Progenitor cell of endocrine pancreas (in vitro differentiated cells): ENCODE results near the gene KCNE3. TPM values are rescaled to one million over a fixed set of nuclear protein-coding genes. Genes with fewer than 3 reads are reported as not detected.
A peak's percentile ranks its signal among the peaks of the same experiment; 100 is the strongest.

ENCODE experiments used
- DNase-seq: peaks from one replicate; pipeline ENCODE4 v3.0.0; 2021; ENCODE audit warnings: low spot score; ENCODE audit not compliant: unreplicated experiment
- H3K27ac Mint-ChIP-seq: 2 replicates; pipeline ENCODE4 v1.8.0; 2021; ENCODE audit warnings: mild to moderate bottlenecking, moderate library complexity, mixed read lengths
- H3K27me3 Mint-ChIP-seq: 2 replicates; pipeline ENCODE4 v1.8.0; 2021; ENCODE audit warnings: mixed read lengths
- H3K36me3 Mint-ChIP-seq: 2 replicates; pipeline ENCODE4 v1.8.0; 2022; ENCODE audit warnings: mixed read lengths; ENCODE audit not compliant: insufficient read depth
- H3K4me1 Mint-ChIP-seq: 2 replicates; pipeline ENCODE4 v1.8.0; 2021; ENCODE audit warnings: low read depth, mixed read lengths
- H3K4me3 Mint-ChIP-seq: 2 replicates; pipeline ENCODE4 v1.8.0; 2021; ENCODE audit warnings: low read depth, mild to moderate bottlenecking, moderate library complexity, mixed read lengths
- H3K9me3 Mint-ChIP-seq: 2 replicates; pipeline ENCODE4 v1.8.0; 2021; ENCODE audit warnings: low read depth, mixed read lengths
- total RNA-seq: library from RNA; stranded (reverse); gene quantifications from 2 replicates; pipeline ENCODE4 v1.2.1, GENCODE V29; 2021
- TF ChIP-seq, protein P1 (sequence below): fragments of 200-600 bp; sonication (generic); IDR thresholded peaks from one replicate; pipeline ENCODE4 v1.5.0; 2021; ENCODE audit warnings: antibody characterized with exemption, mild to moderate bottlenecking; ENCODE audit not compliant: unreplicated experiment

The KCNE3 gene
- total RNA-seq, 1 donor from 2014 or later, result 1.0 TPM

DNA sequence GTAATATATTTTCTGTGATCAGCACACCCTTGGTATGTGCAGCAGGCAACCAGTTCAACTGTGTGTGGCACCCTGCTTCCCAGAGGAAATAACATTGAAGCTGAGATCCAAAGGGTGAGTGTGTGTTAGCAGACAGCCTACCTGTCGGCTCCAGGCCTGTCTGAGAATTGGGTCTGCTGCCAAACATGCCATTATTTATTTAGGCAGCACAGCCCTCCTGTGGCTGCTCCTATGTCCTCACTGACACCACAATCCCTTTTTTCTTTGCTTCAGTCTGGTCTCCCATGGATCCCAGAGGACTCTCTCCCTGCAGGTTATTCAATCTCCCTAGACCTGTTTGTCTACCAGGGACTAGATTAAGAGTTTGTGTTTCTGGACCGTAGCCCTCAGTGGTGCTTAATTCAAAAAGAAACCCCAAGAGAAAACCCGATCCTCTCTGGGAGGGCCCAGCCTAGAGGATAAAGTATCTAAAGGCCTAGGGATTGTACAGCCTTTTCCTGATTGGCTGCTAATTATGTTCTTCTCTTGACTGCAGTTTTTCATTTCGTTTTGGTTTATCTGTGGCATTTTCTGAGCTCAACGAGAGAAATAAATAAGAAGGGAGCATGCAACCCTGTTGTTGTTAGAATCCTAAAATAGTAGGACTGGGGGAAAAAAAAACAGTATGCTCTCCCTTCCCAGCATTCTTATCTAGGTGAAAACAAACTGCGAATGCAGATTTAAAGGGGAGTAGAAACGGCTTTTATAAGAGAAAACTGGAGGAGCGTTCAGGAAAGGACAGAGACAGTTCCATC lies 24.1 kb downstream of the KCNE3 start:
- H3K4me1 Mint-ChIP-seq, result peaks cover 28% of the 10 kb centered on the region
- H3K9me3 Mint-ChIP-seq, result no peaks in the 10 kb centered on the region
- no peak for DNase-seq
- TF ChIP-seq, protein P1, sequence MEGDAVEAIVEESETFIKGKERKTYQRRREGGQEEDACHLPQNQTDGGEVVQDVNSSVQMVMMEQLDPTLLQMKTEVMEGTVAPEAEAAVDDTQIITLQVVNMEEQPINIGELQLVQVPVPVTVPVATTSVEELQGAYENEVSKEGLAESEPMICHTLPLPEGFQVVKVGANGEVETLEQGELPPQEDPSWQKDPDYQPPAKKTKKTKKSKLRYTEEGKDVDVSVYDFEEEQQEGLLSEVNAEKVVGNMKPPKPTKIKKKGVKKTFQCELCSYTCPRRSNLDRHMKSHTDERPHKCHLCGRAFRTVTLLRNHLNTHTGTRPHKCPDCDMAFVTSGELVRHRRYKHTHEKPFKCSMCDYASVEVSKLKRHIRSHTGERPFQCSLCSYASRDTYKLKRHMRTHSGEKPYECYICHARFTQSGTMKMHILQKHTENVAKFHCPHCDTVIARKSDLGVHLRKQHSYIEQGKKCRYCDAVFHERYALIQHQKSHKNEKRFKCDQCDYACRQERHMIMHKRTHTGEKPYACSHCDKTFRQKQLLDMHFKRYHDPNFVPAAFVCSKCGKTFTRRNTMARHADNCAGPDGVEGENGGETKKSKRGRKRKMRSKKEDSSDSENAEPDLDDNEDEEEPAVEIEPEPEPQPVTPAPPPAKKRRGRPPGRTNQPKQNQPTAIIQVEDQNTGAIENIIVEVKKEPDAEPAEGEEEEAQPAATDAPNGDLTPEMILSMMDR, result peak; percentile 11
- no peak overlapping the region for H3K27ac Mint-ChIP-seq
- H3K27me3 Mint-ChIP-seq, result peaks cover 5% of the 10 kb centered on the region
- no peak overlapping the region for H3K4me3 Mint-ChIP-seq
- no peaks in the 10 kb centered on the region for H3K36me3 Mint-ChIP-seq

DNA sequence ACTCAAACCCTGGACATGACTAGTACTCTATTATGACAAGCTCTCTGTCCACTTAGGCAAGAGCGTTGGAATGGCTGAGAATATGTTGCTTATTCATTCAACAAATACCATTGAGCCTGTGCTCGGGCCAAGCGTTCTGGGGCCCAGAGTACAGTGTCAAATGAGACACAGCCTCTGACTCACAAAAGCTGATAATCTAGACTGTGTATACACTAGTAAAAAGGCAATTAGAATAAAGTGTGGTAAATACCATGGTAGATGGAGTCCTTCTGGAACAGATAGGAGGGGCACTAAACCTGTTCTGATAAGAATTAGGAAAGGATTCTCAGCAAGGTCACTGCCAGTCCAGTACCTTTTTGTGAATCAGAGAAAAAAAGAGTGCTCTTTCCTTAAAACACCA lies 24.7 kb downstream of the KCNE3 start:
- H3K4me3 Mint-ChIP-seq, result no peak overlapping the region
- H3K27ac Mint-ChIP-seq, result no peak overlapping the region
- H3K4me1 Mint-ChIP-seq, result peaks cover 25% of the 10 kb centered on the region
- TF ChIP-seq, protein P1, result no peak
- no peak for DNase-seq
- peaks cover 5% of the 10 kb centered on the region for H3K27me3 Mint-ChIP-seq
- no peaks in the 10 kb centered on the region for H3K9me3 Mint-ChIP-seq
- H3K36me3 Mint-ChIP-seq, result no peaks in the 10 kb centered on the region

DNA sequence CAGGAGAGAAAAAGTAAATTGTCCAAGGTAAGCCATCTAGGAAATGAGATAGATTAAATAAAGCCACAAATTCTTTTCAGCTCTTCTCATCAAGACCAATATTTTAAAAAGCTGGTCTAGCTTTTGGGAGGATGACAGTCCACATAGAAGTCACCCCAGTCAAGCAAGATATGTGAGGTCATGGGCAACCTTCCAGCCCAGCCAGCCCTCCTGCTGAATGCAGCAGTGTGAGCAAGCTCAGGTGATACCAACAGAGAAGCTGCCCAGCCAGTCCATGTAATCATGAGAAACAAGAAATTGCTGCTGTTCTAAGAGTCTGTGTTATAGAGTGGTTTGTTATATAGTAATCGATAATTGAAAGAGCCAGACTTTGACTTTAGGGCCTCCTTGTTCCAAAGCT lies 28.7 kb downstream of the KCNE3 start:
- H3K27ac Mint-ChIP-seq, result no peak overlapping the region
- TF ChIP-seq, protein P1, result no peak
- peaks cover 18% of the 10 kb centered on the region for H3K4me1 Mint-ChIP-seq
- peaks cover 4% of the 10 kb centered on the region for H3K27me3 Mint-ChIP-seq
- no peaks in the 10 kb centered on the region for H3K9me3 Mint-ChIP-seq
- DNase-seq, result no peak
- no peak overlapping the region for H3K4me3 Mint-ChIP-seq
- H3K36me3 Mint-ChIP-seq, result no peaks in the 10 kb centered on the region

DNA sequence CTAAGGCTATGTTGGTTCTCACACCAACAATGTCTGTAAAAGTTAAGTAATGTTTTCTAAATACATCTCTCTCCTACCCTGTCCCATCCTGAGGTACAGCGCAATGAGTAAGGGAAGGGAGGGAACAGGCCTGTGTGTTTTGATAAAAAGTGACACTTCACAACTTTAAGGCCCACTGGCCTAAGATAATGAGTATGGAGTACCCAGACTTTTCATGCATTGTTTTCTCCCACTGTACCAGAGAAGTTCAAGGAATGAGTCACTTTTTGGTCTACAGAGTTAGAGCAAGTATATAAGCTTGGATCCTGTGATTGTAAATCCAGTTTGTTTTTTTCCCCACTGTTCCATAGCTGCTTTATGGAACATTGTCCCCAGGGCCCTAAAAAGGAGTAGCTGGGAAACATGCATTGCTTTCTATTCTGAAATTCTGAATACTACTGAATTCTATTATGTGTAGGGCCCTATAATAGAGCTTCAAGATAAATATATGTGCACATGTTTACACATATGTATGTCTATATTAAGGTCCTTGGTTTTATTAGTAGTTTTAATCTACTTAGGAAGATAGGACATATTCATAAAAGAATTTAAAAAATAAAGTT lies 29.8 kb downstream of the KCNE3 start:
- DNase-seq, result no peak
- Mint-ChIP-seq H3K4me1 (peaks cover 6% of the 10 kb centered on the region), H3K27me3 (peaks cover 4% of the 10 kb centered on the region), H3K27ac (no peak overlapping the region), H3K4me3 (no peak overlapping the region), H3K36me3 (no peaks in the 10 kb centered on the region), H3K9me3 (no peaks in the 10 kb centered on the region)
- TF ChIP-seq, protein P1, result no peak

DNA sequence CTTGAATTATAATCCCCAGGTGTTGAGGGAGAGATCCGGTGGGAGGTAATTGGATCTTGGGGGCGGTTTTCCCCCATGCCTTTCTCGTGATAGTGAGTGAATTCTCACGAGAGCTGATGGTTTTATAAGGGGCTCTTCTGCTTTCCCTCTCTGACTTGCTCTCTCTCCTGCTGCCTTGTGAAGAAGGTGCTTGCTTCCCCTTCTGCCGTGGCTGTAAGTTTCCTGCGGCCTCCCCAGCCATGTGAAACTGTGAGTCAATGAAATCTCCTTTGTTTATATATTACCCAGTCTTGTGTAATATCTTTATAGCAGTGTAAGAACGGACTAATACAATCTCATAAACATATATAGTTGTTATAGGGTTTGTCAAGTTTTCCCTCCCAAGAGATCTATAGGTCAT lies 32.8 kb downstream of the KCNE3 start:
- TF ChIP-seq, protein P1, result no peak
- H3K27me3 Mint-ChIP-seq, result peaks cover 4% of the 10 kb centered on the region
- no peak overlapping the region for H3K27ac Mint-ChIP-seq
- H3K4me3 Mint-ChIP-seq, result no peak overlapping the region
- no peaks in the 10 kb centered on the region for H3K36me3 Mint-ChIP-seq
- H3K4me1 Mint-ChIP-seq, result no peaks in the 10 kb centered on the region
- no peaks in the 10 kb centered on the region for H3K9me3 Mint-ChIP-seq
- DNase-seq, result no peak
